HG03575 (cell line): ENCODE measurements around the gene ZEB2.

ENCODE experiments used
- ATAC-seq: cut with Tn5 transposase; IDR thresholded peaks from one replicate; pipeline ENCODE4 v1.9.1; 2021; ENCODE audit not compliant: unreplicated experiment, insufficient number of reproducible peaks, low FRiP score; ENCODE audit errors: extremely low read depth

ZEB2 gene

GRCh38 chr2:144460727-144461307, 59.1 kb downstream of the ZEB2 start:
- no peak for ATAC-seq

DNA sequence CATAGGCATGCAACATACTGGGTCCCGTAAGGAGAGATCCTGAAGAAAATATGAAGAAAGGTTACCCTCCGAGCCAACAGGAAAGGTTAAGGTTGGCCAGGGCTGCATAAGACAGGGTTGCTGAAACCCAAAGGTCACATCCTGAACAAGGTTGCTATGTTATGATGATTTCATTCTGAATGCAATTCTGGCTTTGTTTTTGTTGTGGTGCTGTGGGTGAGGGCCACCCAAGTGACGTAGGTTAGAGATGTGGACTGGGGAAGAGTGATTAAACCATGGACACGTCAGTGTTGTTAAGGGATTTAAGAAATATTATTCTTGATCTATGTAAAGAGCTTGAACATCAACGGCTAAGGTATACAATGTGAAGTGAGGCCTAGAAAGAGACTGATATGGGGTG, 60.0 kb downstream of the ZEB2 start:
- ATAC-seq = no peak

- ATAC-seq = no peak
These were observed 60.6 kb downstream of the ZEB2 start for GRCh38 chr2:144459286-144459685.

DNA sequence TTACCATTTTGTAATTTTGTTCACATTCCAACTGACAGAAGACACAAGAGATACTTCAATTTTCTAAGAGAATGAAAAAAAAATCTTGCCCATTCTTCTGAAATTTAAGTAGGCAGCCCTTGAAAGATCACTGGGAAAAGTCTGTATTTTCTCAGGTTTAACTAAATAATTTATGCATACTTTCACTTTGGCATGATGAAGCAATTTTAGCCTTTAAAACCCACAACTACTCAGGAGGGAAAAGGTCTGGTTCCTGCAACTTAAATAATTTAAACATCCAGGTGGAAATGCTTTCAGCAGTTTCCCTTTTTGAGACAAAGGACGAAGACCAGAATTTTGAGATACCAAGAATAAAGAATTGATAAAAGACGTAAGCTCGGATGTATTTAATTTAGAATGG, 61.4 kb downstream of the ZEB2 start:
- ATAC-seq = no peak

DNA sequence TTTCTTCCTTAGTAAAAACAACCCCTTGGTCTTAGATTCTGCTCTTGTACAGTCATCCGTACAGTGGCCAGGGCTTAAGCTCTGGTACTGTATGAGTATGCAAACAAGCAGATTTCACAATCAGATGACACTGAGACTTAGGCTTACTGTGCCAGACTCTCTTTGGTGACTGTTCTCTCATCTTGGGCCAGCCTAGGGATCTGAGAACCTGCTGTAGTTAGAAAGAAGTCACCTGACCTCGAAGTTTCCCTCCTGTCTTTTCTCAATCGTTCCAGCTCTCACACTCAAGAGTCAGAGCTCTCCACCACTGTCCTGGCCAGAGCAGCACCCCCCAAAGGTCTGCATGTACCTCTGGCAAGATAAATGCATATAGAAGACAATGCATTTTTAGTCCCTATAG, 63.2 kb downstream of the ZEB2 start:
- no peak for ATAC-seq

DNA sequence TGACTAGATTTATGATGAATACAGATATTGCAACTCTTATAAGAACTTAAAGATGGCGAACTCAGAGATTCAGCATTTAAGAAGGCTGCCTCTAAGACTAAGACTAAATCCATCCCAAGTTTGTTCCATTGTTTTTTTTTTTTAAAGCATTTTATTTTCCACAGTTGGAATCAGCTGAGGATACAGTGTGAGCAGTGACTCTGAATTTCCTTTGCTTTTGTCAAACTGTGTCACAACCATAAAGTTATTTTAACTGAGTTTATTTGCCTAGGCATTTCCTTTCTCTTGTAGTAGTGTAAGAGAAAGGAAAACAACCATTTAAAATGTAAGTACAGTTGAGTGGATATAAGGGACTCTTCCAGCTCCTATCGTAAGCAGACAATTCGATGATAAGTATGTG, 63.9 kb downstream of the ZEB2 start:
- no peak for ATAC-seq

DNA sequence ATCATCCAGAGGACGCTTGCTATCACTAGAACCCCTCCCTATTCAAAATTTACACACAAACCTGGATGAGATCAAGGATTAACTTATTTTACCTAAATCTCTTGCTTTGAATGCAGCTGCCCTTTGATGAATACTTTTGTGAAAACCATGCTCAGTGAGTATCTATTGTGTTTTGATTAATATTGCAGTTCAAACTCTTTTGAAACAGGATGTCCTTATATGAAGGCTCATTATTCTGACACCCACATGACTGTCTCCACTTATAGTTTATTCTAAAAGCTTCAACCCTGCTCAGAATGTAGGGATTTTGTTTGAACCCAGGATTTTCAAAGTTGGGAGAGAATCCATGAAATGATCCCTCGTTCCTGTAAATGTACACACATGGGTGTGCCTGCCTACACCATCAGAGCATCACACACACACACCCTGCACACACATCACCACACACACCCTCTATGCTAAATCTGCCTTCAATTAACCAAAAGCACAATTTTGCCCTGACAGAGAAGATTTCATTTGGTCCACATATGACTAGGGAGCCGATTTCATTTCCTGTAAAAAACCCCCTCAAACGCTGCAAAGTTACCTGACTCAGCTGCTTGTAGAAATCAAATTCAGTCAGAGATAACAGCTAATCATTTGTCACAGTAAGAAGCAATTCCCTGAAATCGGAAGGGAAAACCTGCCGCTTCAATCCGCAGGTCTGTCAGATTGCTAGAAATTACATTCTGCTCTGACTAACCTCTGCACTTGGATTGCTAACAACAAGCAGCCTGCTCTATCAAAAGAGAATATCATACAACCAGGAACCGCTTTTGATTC, 65.2 kb downstream of the ZEB2 start:
- no peak for ATAC-seq

- no peak for ATAC-seq
These were observed 66.3 kb downstream of the ZEB2 start for GRCh38 chr2:144453486-144454158.

DNA sequence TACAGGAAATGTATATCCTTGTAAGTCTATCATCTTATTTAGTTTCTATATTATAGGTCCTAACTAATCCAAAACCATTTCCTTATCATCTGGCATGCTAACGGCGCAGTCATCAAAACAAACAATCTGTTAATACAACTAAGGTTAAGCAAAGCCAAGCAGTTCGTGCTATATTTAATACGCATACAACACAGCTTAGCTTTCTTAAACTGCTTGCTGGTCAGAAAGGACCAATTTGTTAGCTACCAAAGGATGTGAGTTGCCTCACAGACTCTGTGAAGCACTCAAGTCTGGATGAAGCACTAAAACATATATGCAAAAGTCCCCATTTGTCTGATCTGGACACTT, 67.0 kb downstream of the ZEB2 start:
- no peak for ATAC-seq

DNA sequence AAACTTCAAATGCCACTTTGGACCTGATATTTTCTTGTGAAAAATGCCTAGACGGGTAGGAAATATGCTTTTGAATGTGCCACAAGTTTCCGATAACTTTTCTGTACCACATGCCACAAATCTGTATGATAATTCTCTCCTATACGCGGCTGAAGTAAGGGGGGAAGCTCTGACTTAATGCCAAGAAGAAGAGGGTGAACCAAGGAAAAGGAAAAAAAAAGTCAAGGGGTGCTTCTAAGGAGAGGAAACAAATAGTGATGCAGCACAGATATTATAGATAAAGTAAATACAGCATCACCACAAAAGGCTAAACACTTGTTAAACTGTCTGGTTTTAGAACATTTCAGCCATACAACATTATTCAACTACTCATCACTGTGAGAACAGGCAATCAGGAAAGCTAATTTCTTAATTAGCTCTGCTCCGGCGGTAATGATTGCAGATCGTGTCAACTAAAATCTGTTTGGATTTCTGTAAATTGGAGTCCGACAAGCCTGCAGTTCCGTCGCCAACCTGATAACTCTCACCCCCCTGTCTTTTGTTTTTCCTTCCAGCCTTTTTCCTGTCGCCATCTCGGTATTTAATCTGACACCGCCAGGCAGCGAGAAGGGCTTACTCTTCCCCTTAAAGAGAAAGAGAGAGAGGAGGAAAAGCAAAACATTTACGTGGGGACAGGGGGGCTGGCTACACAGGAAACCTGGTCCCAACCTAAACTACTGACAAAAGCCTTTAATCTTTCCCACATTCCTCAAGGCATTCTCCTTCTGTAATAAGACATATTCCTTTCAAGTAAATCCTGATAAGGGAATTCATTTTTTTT, 67.5 kb downstream of the ZEB2 start:
- no peak for ATAC-seq

- ATAC-seq = no peak
These were observed 68.5 kb downstream of the ZEB2 start for GRCh38 chr2:144451443-144451842.

GRCh38 chr2:144449028-144449406, 70.9 kb downstream of the ZEB2 start:
- no peak for ATAC-seq

DNA sequence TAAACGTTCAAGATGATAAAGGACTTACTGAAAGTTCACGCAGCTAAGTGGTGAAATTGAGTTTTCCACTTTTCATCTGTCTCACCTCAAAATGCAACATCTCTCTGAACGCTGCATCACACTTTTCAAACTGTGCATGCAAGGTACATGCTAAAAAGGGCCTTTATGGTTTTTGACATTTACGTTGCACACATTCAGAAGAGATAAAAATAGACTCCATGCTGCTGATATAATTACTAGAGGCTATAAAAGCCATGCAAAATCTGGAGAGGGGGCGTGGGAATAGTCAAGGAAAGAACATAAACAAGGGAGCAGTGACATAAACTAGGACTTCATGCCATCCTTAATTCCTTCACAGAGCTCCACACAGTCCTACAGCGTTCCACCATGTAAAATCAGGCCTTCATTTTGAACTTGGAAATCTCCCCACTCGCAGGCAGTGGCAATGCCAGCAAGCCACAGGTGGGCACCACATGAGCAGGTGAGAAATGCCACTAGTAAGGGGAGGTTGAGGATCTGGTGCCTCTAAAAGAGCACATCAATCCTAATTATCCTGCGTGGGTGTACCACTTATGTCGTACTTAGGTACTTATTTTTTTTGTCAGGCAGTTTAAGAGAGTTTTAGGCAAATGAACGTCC, 71.4 kb downstream of the ZEB2 start:
- ATAC-seq = no peak

GRCh38 chr2:144447535-144447934, 72.4 kb downstream of the ZEB2 start:
- ATAC-seq = no peak

GRCh38 chr2:144446136-144446535, 73.8 kb downstream of the ZEB2 start:
- ATAC-seq = no peak

DNA sequence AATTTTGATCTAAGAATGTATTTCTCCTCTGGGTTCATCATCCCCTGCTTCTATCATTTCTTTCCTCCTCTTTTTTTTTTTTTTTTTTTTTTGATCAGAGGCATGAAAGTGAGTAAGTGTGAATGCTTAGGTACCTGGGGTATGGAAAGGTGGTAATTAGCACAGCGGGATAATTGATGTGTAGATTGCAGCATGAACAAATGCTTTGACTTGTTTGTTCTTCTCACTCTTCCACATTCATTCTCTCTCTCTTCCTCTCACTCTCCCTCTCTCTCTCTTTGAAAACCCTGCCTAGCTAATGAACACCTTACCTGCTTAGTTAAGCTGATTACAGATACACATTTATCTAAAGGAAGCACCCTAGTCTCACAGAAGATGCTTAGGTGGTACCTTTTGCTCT, 74.7 kb downstream of the ZEB2 start:
- ATAC-seq = no peak

DNA sequence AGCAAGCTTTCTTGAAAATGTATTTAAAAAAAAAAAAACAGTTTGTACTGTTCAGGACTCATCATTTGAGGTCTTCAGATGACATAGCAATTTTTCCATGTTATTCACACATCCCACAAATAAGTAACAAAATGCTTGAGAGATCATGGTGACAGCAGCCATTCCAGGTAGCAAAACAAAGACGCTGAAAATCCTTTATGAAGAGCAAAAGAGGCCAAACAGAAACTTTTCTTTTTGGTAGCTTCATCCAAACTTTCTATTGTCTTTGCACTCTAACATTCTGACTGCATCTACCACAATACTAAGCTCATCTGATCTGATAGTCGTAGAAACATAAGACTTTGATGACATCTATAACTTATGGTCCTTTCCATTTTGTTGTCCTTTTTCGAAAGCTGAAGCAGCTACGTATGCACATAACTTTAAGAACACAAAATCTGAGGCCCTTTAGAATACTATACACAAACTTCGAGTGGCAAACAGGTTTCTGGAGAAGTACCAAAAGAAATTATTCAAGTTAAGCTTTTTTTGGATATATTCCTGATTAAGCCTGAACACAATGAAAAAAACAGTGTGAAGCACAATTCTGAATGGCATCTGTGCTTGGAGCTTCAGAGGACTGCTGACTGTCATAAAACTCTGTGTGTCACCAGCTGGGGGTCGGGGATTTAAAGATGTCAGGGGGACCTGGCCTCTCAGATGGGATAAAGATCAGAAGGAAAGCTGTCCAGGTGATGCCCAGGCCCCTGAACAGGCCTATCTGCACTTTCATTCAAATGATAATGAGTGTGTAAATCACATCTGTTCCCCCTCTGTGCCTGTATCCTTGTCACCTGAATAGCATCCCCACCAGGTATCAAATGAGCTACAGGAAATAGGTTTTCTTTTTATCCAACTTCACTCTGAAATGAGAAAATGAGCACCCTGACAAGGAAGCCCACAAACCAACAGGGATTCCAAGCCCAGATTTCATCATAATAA, 75.8 kb downstream of the ZEB2 start:
- ATAC-seq = no peak

DNA sequence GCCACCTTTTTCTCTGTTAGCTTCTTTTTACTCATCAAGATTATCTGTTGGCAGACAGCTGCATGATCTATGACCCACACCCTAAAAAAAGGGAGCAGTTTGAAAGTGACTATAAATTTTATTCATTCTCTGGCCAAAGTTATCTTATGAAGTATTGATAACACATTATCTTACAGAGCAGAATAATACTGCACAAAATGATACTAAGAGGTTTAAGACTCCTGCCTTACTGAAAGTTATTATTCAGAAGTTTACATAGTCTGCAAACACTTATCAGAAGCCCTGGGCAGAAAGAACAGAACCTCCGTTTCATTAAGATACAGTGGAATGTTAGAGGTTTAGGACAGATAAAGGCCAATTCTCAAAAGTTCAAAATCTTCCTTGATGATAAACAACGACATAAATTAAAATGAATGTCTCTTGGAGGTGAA, 78.2 kb downstream of the ZEB2 start:
- ATAC-seq = no peak
